Measurements from ENCODE around the gene RBP3. TPM values are rescaled to one million over a fixed set of nuclear protein-coding genes. Genes with fewer than 3 reads are reported as not detected.

Gene RBP3
- total RNA-seq, 1 donor from 2014 or later: not detected

DNA sequence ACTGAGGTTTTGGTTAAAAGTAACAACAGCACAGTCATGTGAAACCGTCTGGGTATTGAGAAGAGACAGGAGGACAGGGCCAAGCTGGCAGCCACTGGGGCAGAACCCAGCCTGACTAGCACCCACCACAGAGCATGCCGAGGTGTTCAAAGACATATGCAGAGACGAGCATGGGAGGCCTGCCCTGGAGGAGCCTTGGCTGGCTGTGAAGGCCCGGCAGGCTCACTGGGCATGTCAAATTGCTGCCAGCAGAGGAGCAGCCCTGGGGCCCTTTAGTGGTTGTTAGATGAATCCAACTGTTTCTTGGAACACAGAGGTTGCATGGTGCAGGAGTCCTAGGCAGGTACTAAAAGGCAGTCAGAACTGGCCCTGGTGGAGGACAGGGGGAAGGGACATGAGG, 30.9 kb upstream of the RBP3 start:
- DNase-seq (ENCODE audit: low spot score in 2 of 2) (no peak), FAIRE-seq (no peak)

DNA sequence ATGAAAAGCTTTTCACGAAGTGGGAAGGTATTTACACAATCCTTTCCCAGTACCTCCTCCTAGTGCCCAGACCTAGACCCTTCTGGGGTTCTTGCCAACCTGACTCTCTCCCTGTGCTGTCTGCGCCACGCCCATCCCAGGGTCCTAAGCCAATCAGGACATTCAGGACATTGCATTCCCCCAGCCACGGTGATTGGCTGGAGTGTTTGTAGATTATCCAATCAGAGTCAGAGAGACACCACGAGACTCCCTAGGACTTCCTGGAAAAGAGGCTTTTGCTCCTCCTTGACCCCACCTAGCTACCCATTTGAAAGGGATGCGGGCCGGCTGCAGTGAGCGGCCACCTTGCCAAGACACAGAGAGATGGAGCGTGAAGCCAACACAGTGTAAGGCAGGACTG, 29.5 kb upstream of the RBP3 start:
- DNase-seq (ENCODE audit: low spot score in 2 of 2) (no peak), FAIRE-seq (no peak)

DNA sequence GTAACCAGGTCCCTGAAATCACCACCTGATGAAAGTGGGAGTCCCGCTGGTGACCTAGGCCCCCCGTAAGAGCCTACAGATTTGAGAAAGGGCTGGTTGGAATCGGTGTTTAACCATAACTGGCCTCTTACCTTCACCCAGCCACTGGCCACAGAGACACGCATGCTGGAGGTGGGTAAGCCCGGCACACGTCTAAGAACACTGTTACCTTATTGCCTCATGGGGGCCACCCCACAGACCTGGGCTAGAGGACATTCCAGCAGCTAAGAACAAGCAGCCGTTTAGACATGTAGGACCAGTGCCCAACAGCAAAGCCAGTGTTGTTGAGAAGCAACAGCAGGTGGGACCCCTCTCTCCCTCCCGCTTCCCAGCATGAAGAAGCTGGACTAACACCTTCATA, 28.4 kb upstream of the RBP3 start:
- no peak for DNase-seq (ENCODE audit: low spot score in 2 of 2)
- no peak for FAIRE-seq

- FAIRE-seq: no peak
Observed at GRCh38 chr10:47320812-47321211, 27.4 kb upstream of the RBP3 start.

GRCh38 chr10:47321521-47322195, 26.5 kb upstream of the RBP3 start:
- FAIRE-seq (no peak), DNase-seq (ENCODE audit: low spot score in 2 of 2) (no peak)

More at GRCh38 chr10:47320812-47321211, 27.4 kb upstream of the RBP3 start:
- no peak for DNase-seq (ENCODE audit: low spot score in 2 of 2)

GRCh38 chr10:47322300-47323061, 25.7 kb upstream of the RBP3 start, which contains the start of gene GDF2:
GDF2 (plus strand) TSS chr10:47322454; CDS start chr10:47322669, 215 bp downstream.
- DNase-seq (ENCODE audit: low spot score in 2 of 2) (no peak), FAIRE-seq (no peak)

GRCh38 chr10:47323087-47323486, 25.1 kb upstream of the RBP3 start:
- no peak for DNase-seq (ENCODE audit: low spot score in 2 of 2)

DNA sequence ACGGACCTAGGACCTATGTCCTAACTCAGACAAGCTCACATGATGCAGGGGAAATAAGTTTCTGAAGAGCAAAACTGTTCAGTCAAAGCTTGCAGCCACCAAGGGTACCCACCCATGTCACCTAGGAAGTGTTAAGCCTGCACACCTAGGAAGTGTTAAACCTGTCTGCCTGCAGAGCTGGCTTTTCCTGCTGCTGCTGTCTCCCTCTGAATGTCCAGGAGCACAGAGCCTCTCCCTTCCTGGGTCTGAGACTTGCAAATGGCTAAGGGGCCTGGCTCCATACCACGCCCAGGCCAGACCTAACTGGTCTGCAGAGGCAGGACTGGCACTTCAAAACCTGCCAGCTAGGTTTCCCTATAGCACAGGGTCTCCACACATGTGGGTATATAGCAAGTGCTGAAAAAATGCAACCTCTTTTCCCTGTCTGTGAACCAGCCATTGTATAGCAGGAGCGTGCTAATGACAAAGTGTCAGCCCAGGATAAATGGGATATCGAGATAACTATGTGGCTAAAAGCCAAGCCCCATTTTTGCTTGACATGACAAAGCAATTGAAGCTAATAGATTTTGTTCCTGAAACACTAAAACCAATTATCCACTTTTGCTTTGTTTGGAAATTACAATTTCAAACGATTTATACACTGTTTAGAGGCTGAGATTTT, 24.4 kb upstream of the RBP3 start:
- DNase-seq (ENCODE audit: low spot score in 2 of 2): no peak
- FAIRE-seq: no peak

More at GRCh38 chr10:47323087-47323486, 25.1 kb upstream of the RBP3 start:
- FAIRE-seq: no peak

- no peak for FAIRE-seq
- no peak for DNase-seq (ENCODE audit: low spot score in 2 of 2)
Observed at GRCh38 chr10:47325303-47326291, 22.6 kb upstream of the RBP3 start.

GRCh38 chr10:47326306-47326926, 21.7 kb upstream of the RBP3 start:
- FAIRE-seq: no peak
- no peak for DNase-seq (ENCODE audit: low spot score in 2 of 2)

GRCh38 chr10:47326927-47327330, 21.2 kb upstream of the RBP3 start:
- FAIRE-seq (no peak), DNase-seq (ENCODE audit: low spot score in 2 of 2) (no peak)

DNA sequence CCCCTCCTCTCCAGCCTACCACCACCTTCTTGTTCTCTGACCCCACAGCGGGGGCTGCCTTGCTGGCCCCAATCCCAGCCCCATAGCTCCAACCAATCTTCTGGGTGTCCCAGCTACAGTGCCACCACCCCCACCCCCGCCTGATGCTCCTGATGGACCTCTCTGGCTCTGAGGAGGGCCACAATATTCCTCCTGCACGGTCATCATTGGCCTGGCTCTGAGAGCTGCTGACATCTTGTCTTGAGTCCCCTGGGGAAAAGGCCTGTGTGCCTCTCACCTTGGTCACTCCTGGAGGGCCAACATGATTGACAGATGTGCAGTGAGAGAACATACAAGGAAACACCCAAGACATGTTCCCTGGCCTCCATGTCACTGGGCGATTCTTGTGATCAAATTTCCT, 18.3 kb upstream of the RBP3 start:
- DNase-seq (ENCODE audit: low spot score in 2 of 2): no peak

GRCh38 chr10:47330366-47330765, 17.8 kb upstream of the RBP3 start:
- DNase-seq (ENCODE audit: low spot score in 2 of 2): no peak
- no peak for FAIRE-seq

More for the DNA sequence above, 18.3 kb upstream of the RBP3 start:
- no peak for FAIRE-seq

DNA sequence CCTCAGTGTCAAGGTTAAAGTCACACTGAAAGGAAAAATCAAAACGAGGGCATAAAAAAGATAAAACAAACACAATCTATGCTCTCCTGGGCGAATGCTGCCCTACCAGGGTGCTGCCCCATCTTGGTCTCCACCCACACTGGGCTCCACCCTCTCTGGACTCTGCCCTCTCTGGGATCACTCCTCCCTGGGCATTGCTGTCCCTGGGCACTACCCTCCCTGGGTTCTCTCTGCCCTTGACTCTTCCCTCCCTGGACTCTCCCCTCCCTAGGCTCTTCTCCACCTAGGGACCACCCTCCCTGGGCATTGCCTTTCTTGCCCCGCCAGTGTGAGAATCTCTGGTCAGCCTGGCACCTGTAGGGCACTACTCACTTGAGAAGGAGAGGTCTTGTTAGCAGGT, 17.4 kb upstream of the RBP3 start:
- FAIRE-seq: no peak

DNA sequence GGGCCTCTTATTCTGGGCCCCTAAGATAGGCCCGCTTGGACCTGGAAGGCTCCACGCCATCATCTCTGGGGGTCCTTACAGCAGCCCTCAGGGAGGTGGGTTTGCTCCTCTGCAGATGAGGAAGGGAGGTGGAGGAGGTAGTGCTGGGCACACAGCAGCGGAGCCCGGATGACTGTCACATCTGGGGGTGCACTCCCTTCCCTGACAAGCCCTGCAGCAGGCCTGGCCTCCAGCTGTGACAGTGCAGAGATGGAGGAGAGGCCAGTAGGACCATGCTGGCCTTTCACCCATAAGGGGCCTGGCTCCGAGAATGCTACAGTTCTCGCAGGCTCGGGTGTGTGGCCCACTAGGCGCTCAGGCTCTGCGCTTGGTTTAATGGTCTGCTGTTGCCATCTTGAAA, 16.7 kb upstream of the RBP3 start:
- FAIRE-seq: no peak
- DNase-seq (ENCODE audit: low spot score in 2 of 2): no peak

More for the DNA sequence above, 17.4 kb upstream of the RBP3 start:
- DNase-seq (ENCODE audit: low spot score in 2 of 2): no peak

GRCh38 chr10:47331954-47332353, 16.2 kb upstream of the RBP3 start:
- FAIRE-seq: no peak
- DNase-seq (ENCODE audit: low spot score in 2 of 2): no peak

DNA sequence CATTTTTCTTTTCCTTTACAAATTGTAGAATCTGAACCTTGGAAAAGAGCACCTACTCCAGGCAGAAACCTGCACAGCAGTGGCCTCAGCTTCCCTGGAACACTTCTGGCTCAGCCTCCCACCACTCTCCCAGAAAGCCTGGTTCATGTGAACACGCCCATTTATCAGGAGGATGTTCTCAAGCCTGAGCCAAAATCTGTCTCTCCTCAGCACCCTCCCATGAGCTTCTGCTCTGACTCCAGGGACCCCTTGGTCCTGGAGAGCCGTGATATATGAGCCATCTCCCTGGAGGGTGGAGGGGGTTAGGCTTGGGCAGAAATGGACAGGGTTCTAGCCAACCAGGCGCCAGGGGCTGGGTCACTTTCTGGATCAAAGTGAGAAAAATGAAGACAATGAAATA, 15.8 kb upstream of the RBP3 start:
- no peak for DNase-seq (ENCODE audit: low spot score in 2 of 2)
- no peak for FAIRE-seq

DNA sequence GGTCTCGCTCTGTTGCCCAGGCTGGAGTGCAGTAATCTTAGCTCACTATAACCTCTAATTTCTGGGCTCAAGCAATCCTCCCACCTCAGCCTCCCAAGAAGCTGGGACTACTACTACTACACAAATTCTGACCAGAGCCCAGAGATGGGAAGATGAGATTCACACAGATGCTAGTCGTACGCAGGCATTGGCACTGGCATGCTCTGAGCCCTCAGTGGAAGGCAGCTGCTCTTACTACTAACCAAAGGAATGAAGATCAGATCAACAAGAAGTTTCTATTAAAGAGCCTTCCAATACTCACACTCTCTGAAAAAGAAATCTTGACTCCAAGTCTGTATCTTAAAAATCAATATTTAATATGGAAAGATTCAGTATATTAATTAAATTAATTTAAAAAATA, 15.2 kb upstream of the RBP3 start:
- FAIRE-seq (no peak), DNase-seq (ENCODE audit: low spot score in 2 of 2) (no peak)

DNA sequence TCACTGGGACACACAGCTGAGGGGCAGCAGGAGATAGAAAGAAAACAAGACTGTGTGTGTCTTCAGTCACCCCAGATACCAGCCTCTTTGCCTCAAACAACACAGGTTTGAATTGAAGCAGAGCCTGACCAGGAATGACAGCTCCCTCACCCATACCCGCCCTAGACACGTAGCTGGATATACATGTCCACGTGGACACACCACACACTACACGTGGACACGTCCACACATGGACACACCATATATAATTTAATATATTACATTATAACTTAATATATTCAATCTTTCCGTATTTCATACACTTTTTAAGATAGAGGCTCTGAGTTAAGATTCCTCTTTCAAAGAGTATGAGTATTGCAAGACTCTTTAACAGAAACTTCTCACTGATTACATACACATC, 14.6 kb upstream of the RBP3 start:
- DNase-seq (ENCODE audit: low spot score in 2 of 2): no peak
- no peak for FAIRE-seq

Data from frontal cortex (tissue), 4 donors.